CD4-positive, alpha-beta T cell (primary cell): ENCODE measurements around the gene ITPKB. TPM values are rescaled to one million over a fixed set of nuclear protein-coding genes. Genes with fewer than 3 reads are reported as not detected.

Experiments used
- ATAC-seq: fragments of 200-7000 bp; cut with Tn5 transposase; one replicate; pipeline ENCODE4 v1.10.0; 2022; ENCODE audit warnings: mild to moderate bottlenecking; ENCODE audit not compliant: poor library complexity
- CTCF ChIA-PET: fragments of 350-600 bp; sonication (Branson Sonifier 250); formaldehyde crosslinking; loops from one replicate; lab custom pipeline; 2021; ENCODE audit warnings: antibody characterized with exemption, inconsistent platforms; lab: Charles Lee
- POLR2A ChIA-PET: fragments of 350-600 bp; sonication (Branson Sonifier 250); formaldehyde crosslinking; loops from one replicate; lab custom pipeline; 2021; ENCODE audit warnings: antibody characterized with exemption, inconsistent platforms; lab: Charles Lee
- DNase-seq, 14 experiments: peaks; one replicate each; pipeline ENCODE4 v3.0.0-alpha.2; 2013 to 2020; ENCODE audit warnings: mixed read lengths in 2 of 14
- H3K27ac ChIP-seq, 2 donors: one replicate each; pipeline versions ENCODE4 v1.5.1 to v1.7.0; 2013; ENCODE audit warnings: low read length in 2 of 2, low read depth in 1 of 2, mild to moderate bottlenecking in 1 of 2
- H3K27me3 ChIP-seq, 2 experiments: 1 replicate in 1 of 2; 2 replicates in 1 of 2; pipeline versions ENCODE4 v1.6.1 to v1.7.0; 2013; ENCODE audit warnings: low read length in 2 of 2, control low read depth in 1 of 2, mild to moderate bottlenecking in 1 of 2, moderate library complexity in 1 of 2; ENCODE audit not compliant: insufficient read depth in 2 of 2, control insufficient read depth in 1 of 2
- H3K36me3 ChIP-seq: one replicate; pipeline ENCODE4 v1.6.1; 2013; ENCODE audit warnings: low read length, control low read depth; ENCODE audit not compliant: insufficient read depth
- H3K4me1 ChIP-seq: one replicate; pipeline ENCODE4 v1.6.1; 2013; ENCODE audit warnings: low read length, control low read depth; ENCODE audit not compliant: insufficient read depth
- H3K4me3 ChIP-seq: one replicate; pipeline ENCODE4 v1.5.1; 2013; ENCODE audit warnings: mild to moderate bottlenecking, low read length, moderate library complexity
- H3K9me3 ChIP-seq, 2 experiments: 1 replicate in 1 of 2; 2 replicates in 1 of 2; pipeline versions ENCODE4 v1.6.1 to v1.7.0; 2013; ENCODE audit warnings: low read length in 2 of 2, mild to moderate bottlenecking in 2 of 2, control low read depth in 1 of 2, moderate library complexity in 1 of 2; ENCODE audit not compliant: control insufficient read depth in 1 of 2, insufficient read depth in 1 of 2
- H3K27ac Mint-ChIP-seq: one replicate; pipeline ENCODE4 v1.8.0; 2020; ENCODE audit warnings: mixed read lengths
- H3K27me3 Mint-ChIP-seq: one replicate; pipeline ENCODE4 v1.8.0; 2021; ENCODE audit warnings: mixed read lengths
- H3K36me3 Mint-ChIP-seq: one replicate; pipeline ENCODE4 v1.8.0; 2021; ENCODE audit warnings: low read depth, mixed read lengths
- H3K4me1 Mint-ChIP-seq: one replicate; pipeline ENCODE4 v1.8.0; 2021; ENCODE audit warnings: low read depth, mixed read lengths
- H3K4me3 Mint-ChIP-seq: one replicate; pipeline ENCODE4 v1.8.0; 2020; ENCODE audit warnings: mild to moderate bottlenecking, mixed read lengths
- H3K9me3 Mint-ChIP-seq: one replicate; pipeline ENCODE4 v1.8.0; 2020; ENCODE audit warnings: mixed read lengths
- CTCF ChIP-seq: fragments of 200-600 bp; IDR thresholded peaks from one replicate; pipeline ENCODE4 v1.8.0; 2022; ENCODE audit warnings: antibody characterized with exemption, mild to moderate bottlenecking
- intact Hi-C, 2 experiments: fragments of 100-400 bp; cut with DNase I in 1 of 2; cut with micrococcal nuclease in 1 of 2; formaldehyde crosslinking; loops; one replicate each; pipeline versions ENCODE4 v1.15.1 to v1.9.0; 2023 to 2025; cut with DNase I, micrococcal nuclease
- total RNA-seq, 174 experiments: library from RNA in 2 of 174; stranded (reverse) in 2 of 174; gene quantifications; one replicate each; pipeline ENCODE4 v1.2.3 and lab custom pipeline; 2021 to 2026

The ITPKB gene
- total RNA-seq, 2 experiments from 2014 or later = 565 to 583 TPM

DNA sequence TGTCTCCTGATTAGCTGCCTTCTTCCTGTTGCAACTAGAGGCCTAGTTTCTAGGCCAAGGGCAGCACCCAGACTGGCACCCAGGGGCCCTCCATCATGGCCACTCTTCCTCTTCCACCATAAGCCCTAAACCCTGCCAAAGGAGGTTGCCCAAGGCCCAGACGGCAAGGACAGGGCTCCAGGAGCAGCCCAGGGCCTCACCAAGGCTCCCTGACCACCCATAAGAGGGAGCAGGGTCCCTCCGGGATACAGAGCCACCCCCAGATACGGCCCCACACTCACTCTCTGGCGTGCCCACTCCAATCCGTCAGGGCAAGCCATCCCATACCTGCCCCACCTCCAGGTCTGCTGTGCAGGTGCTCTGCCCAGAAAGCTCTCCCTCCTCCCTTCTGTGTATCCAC lies 79.9 kb downstream of the ITPKB start:
- no peak for DNase-seq
- POLR2A ChIA-PET = interaction anchor here (1.4 to 2.4 kb wide), 3 partner anchors 8 to 80 kb away, joined by 4 to 6 read pairs (median 5); partner anchors contain the start of gene ITPKB
- Histone ChIP-seq H3K27ac (peak overlapping the region in 1 of 2 donors; percentile 47), H3K4me3 (no peak overlapping the region), H3K9me3 (no peaks in the 10 kb centered on the region), H3K36me3 (peaks cover 28% of the 10 kb centered on the region), H3K4me1 (no peaks in the 10 kb centered on the region), H3K27me3 (no peaks in the 10 kb centered on the region)
- Mint-ChIP-seq H3K9me3 (no peaks in the 10 kb centered on the region), H3K27ac (no peak overlapping the region), H3K4me3 (peak overlapping the region; percentile 43), H3K27me3 (no peaks in the 10 kb centered on the region), H3K36me3 (peaks cover 66% of the 10 kb centered on the region), H3K4me1 (no peaks in the 10 kb centered on the region)
- no peak for ATAC-seq
- intact Hi-C loops = no loop called here
- CTCF ChIA-PET = interaction anchor here (1.4 kb wide), 1 partner anchor 28 kb away, joined by 3 read pairs; no protein-coding TSS in a partner anchor
- TF ChIP-seq CTCF = no peak

DNA sequence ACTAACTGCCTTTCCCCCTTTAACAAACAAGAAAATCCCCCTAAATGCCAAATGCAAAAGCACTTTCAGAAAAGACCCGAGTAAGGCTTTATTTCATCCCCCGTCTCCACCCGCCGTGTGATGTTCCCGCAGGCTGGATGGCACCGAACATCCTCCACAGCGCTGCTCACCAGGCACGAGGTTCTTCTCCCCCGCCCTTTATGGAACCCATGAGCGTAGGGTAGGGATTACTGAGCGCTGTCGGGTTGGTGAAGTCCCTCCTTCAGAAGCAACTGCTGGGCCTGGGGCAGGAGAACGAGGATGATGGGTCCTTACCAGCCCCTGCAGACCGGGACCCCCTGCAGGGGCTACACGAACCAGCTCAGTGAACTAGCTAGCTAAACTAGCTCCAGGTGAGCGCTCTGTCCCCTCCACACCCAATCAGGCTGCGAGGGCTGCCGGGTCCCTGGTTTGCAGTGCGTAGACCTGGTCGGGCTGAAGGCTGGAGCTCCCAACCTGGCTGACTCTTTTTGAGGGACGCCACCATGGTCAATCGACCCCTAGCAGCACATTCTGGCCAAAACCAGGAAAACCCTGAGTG lies 80.4 kb downstream of the ITPKB start:
- H3K4me3 ChIP-seq = no peak overlapping the region
- peak overlapping the region in 1 of 2 donors; percentile 47 for H3K27ac ChIP-seq
- Mint-ChIP-seq H3K27me3 (no peaks in the 10 kb centered on the region), H3K9me3 (no peaks in the 10 kb centered on the region), H3K4me3 (peak overlapping the region; percentile 48), H3K27ac (no peak overlapping the region), H3K36me3 (peaks cover 66% of the 10 kb centered on the region), H3K4me1 (no peaks in the 10 kb centered on the region)
- TF ChIP-seq CTCF = no peak
- ATAC-seq (no peak), DNase-seq (no peak)
- ChIA-PET POLR2A (interaction anchor here (1.1 to 2.4 kb wide), 3 partner anchors 9 to 79 kb away, joined by 3 to 6 read pairs (median 5); no protein-coding TSS in a partner anchor), CTCF (interaction anchor here (1.4 kb wide), 1 partner anchor 29 kb away, joined by 3 read pairs; no protein-coding TSS in a partner anchor)
- H3K36me3 ChIP-seq = peaks cover 28% of the 10 kb centered on the region
- H3K4me1 ChIP-seq = no peaks in the 10 kb centered on the region
- no peaks in the 10 kb centered on the region for H3K9me3 ChIP-seq
- H3K27me3 ChIP-seq = no peaks in the 10 kb centered on the region
- intact Hi-C loops = no loop called here

- CTCF ChIA-PET = no interaction called here
- peaks cover 28% of the 10 kb centered on the region for H3K36me3 ChIP-seq
- no peaks in the 10 kb centered on the region for H3K4me1 ChIP-seq
- H3K4me3 Mint-ChIP-seq = peak overlapping the region; percentile 79
- H3K9me3 Mint-ChIP-seq = no peaks in the 10 kb centered on the region
- POLR2A ChIA-PET = interaction anchor here (0.9 to 2.4 kb wide), 6 partner anchors 10 to 79 kb away, joined by 3 to 8 read pairs (median 6); no protein-coding TSS in a partner anchor
- intact Hi-C loops = no loop called here
- peak overlapping the region in 1 of 2 donors; percentile 37 for H3K27ac ChIP-seq
- TF ChIP-seq CTCF = no peak
- DNase-seq = no peak
- H3K27me3 ChIP-seq = no peaks in the 10 kb centered on the region
- no peaks in the 10 kb centered on the region for H3K9me3 ChIP-seq
- no peaks in the 10 kb centered on the region for H3K27me3 Mint-ChIP-seq
- H3K27ac Mint-ChIP-seq = no peak overlapping the region
- H3K36me3 Mint-ChIP-seq = peaks cover 66% of the 10 kb centered on the region
- no peak for ATAC-seq
- H3K4me3 ChIP-seq = no peak overlapping the region
- no peaks in the 10 kb centered on the region for H3K4me1 Mint-ChIP-seq
These were observed 81.1 kb downstream of the ITPKB start for GRCh38 chr1:226657895-226658545.
